ENCODE results near the gene HSF5.
A peak's percentile ranks its signal among the peaks of the same experiment; 100 is the strongest.

Gene HSF5

DNA sequence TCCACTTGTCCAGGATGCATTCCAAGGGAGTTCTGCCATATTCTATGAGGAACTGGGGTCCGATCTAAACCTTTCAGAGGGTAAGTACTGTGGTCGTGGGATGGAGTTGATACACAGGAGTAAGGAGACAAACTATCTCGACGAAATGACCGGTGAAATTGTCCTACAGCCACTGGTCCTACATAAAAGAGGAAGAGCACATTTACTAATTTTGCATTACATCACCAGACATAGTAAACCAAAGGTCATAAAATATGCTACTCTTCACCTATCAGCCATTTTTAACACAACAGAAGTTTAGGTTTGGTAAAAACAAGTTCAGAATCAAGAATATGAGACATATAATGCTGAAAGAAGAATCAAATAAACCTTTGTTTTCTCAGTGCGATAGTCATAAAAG lies 8.1 kb downstream of the HSF5 start:
- no peak for DNase-seq

DNA sequence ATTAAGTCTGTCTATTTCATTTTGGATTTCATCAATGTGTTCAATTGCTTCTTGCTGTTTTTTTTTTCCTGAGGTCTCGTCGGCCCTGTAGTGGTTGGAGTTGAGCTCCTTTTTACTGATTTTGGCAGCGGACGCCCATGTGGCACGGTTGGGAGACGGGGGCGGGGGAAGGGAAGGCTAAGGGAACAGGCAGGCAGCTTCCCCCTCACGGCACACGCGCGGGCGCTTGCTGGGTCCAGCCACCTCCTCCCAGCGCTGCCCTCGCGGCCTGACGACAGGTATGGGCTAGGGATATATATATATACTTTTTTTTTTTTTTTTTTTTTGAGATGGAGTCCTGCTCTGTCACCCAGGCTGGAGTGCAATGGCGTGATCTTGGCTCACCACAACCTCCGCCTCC lies 11.4 kb downstream of the HSF5 start:
- no peak for DNase-seq

DNA sequence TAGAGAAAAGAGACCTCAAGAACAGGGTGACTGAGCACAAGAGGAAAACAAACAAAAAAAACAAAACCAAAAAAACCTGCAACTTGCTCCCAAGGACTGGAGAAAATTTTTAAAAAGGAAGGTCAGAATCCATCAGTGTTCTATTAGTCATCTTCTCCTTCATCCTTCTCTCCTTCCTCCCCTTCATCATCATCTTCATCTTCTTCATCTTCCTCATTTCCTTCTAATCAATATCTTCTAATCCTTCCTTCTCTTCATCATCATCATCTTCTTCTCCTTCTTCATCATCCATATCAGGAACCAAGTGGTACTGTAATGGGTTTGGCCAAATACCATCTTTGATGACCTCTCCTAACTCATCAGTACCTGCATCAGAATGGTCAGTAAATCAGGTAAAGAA lies 12.2 kb downstream of the HSF5 start:
- no peak for DNase-seq

DNA sequence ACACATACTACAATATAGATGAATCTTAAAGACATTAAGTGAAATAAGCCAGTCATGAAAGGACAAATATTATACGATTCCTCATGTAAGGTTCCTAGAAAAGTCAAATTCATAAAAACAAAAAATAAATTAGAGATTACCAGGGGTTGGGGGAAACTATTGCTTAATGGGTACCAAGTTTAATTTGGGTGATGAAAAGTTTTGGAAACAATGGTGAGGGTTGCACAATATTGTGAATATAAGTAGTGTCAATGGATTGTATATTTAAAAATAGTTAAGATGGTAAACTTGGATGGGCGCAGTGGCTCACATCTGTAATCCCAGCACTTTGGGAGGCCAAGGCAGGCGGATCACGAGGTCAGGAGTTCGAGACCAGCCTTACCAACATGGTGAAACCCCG lies 17.9 kb downstream of the HSF5 start:
- no peak for DNase-seq

DNA sequence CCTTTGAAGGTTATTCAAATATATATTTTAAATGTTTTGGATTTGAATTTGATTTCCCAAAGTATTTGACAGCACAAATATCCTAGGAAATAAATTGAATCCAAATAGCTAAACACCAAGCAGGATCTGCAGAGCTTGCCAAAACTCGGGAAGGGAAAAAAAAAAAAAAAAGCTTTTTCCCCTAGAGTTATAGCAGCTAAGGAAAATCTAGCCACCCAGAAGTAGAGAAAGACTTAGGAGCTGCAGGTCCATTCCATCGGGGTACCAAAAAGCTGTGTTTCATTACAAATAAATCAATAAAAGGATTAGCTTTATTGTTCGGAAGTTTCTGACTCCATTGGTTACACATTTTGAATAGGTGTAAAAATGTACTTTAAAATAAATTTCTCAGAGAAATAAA lies 19.3 kb downstream of the HSF5 start:
- no peak for DNase-seq

DNA sequence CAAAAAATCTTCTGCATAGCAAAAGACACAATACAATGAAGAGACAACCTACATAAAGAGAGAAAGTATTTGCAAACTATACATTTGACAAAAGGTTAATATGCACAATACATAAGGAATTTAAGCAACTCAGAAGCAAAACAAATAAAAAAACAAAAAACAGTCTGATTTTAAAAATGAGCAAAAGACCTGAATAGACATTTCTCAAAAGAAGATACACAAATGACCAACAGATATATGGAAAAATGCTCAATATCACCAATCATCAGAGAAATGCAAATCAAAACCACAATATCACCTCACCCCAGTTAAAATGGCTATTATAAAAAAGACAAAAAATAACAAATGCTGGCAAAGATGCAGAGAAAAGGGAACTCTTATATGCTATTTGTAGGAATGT lies 32.7 kb downstream of the HSF5 start:
- DNase-seq: no peak

DNA sequence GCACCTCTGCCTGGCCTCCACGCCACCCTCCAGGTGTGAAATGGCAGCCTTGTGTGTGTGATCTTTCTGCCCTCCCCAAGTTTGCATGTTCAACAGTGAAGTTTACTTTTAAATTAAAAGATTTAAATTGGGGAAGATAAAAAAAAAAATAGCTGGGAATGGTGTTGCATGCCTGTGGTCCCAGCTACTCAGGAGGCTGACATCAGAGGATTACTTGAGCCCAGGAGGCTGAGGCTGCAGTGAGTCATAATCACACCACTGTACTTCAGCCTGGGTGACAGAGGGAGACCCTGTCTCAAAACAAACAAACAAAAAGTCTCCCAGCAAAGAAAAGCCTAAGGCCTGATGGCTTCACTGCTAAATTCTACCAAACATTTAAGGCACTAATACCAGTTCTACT lies 35.5 kb downstream of the HSF5 start:
- DNase-seq: peak; percentile 11

DNA sequence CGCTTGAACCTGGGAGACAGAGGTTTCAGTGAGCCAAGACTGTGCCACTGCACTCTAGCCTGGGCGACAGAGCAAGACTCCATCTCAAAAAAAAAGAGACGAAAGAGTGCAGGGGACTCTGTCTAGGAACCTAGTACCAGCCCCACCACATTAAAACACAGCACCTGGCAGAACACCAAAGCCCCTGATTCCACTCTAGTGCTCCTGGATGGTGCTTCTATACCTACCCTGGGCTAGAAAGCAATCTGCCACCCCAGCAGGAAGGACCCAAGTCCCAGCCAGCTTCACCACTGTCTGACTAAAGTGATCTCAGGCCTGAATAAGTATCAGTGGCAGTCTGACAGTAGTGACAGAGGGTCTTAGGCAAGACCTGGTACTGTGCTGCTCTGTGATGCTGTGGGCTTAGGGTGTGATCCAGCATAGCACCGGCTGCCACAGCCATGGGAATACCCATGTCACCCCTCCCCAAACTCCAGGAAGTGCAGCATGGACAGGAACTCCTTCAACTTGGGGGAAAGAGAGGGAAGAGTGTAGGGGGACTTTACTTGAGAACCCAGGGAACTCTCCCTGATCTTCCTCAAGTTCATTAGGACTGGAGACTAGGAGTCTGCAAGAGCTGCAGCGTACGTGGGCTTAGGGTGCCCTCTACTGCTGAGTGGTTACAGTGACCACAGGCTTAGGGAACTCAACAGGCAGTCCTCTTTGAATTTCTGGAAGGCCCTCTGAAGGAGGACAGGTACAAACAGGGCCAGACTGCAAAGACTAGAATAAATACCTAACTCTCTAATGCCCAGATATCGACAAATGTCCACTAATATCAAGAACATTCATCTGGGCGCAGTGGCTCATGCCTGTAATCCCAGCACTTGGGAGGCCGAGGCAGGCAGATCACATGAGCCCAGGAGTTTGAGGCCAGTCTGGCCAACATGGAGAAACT lies 40.9 kb downstream of the HSF5 start:
- peak; percentile 74 for DNase-seq

DNA sequence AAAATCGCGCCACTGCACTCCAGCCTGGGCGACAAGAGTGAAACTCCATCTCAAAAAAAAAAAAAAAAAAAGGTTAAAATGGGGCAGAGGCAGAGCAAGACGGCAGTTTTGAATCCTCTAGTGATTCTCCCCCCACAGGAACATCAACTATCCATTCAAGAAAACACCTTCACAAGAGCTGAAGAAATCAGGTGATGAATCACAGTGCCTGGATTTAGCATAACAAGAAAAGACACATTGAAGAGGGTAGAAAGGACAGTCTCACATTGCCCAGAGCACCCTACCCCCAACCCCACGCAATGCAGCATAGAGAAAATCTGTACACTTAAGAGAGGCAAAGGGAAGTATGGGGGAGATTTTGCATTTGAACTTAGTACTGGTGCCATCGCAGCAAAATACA lies 42.1 kb downstream of the HSF5 start:
- no peak for DNase-seq

DNA sequence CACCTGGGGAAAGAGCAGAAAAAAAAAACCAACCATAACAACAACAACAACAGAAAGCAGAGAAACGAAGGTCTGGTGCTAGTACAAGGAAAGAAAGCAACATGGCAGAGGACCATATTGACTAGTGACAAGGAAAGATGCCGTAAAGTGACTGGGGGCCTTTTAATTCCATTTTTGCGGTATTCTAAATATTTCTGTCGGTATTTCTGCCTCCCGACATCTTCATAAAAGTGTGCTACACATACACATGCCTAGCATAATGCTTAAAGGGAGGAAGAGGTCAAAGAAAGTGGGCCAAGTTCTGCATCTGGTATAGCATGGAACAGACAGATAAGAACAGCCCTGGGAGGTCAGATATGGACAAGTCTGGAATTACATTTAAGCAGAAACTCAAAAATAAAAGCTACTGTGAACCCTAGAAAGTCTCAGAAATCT lies 51.4 kb downstream of the HSF5 start:
- DNase-seq: no peak

DNA sequence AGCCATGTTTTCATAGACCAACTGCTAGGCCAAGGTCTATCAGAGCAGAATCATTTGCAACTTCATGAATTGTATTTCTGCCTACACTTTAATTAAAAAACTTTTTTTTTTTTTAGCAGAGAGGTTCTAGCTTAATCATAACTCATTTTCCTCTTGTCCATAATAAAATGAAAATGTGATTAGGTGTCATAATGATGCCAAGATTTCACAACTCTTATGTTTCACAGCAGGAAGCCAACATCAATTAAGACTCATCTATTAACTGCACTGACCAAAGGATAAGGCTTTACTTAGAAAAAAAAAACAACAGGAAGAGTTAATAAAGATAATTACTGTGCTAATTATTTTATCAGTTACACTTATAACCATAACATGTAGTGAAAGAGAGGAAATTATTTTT lies 52.0 kb downstream of the HSF5 start:
- DNase-seq: no peak

DNA sequence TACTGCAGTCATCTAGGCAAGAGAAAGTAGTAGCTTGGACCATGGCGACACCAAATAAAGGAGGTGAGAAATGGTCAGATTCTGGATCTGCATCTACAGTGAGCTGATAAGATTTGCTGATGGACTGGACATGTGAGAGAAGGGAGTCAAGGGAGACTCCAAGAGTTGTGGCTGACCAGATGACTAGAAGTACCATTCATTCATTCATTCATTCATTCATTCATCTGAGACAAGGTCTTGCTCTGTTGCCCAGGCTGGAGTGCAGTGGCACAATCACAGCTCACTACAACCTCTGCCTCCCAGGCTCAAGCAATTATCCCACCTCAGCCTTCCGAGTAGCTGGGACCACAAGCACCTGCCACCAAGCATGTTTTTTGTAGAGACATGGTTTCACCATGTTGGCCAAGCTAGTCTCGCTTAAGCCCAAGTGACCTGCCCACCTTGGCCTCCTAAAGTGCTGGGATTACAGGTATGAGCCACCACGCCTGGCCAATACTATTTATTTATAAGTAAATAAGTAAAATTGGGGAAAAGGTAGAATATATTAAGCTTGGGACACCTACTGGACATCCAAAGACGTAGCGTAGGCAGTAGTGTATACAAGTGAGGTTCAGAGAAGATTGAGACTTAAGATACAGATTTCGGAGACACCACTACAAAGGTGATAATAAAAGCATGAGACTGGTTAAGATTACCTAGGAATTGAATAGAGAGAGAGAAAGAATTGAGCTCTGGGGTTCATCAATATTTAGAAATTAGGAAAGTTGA lies 55.2 kb downstream of the HSF5 start:
- no peak for DNase-seq

DNA sequence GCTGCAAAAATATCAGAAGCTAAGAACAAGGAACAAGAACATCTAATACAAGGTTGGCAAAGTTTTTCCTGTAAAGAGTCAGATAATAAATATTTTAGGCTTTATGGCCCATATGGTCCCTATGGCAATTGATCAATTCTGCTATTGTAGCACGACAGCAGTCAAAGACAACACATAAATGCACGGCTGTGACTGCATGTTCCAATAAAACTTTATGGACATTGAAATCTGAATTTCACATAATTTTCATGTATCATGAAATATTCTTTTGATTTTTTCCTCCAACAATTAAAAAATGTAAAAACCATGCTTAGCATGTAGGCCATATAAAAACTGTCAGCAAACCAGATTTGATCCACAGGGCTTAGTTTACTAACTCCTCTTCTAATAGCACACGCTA lies 60.4 kb downstream of the HSF5 start:
- DNase-seq: no peak

DNA sequence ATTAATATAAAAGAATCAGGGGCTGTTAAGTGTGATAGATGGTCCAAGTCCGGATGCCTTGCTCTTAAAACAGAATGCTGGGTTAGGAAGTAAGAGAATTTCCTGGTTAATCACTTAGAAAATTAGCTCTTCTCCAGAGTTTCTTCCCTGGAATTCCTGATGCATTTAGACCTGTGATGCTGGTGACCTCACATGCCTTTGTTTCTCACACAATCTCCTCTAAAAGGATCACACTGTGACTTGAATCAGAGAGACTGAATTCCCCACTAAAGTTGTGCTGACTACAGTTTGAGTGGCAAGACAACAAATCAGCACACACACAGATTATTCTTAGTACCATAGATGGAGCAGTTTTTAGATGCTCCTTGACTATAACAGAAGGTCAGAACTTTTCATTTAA lies 66.5 kb downstream of the HSF5 start:
- DNase-seq: no peak

DNA sequence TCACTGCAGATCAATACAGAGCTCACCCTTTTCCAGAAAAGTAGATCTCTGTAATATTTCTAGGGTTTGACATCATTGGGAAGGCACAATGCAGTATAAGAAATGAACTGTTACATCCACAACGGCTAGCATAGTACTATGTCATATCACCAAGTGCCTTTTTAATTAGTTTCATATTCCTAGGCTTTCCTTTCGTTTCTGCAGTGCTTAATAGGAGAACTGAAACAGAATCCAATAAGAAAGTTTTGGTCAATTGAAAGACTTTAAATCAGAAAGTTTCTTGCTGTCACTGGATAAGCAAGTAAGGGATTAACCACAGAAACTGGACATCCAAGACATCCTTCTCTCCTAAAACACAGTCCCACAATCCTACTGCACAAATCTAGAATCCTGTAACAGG lies 67.4 kb downstream of the HSF5 start:
- no peak for DNase-seq

DNA sequence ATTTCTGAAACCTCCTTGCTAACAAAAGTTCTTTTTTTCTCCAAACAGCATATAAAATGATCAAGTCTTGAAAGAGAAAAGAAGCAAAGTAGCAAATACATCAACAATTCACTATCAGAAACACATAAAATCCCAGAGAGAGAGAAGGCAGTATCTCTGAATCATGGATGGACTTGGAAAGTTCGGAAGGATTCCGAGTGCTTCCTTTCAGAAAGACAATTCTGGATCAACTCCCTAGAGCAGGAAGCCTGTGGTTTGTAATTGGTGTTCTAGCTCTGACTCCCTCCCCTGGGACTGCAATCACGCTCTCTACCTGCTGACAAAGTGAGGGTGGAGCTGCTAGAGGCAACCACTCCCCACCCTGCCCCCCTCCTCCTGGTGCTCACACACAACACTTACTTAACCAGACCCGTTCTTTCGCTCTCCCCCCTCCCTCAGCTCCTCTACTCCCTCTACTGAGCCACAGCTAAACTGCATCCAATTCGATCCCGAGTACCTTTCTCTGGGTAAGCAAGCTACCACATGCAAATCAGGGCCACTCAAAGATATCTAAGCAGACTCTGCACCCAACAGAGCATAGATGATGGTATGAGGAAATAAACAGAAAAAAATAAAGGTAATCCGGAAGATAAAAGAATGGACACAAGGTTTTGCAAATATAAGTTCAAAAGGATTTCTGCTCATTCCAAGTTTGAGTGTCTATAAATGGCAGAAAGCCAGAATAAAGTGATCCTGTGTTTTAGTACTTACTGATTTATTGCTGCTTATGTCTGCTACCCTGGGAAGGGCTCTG lies 70.7 kb downstream of the HSF5 start, which contains the start of gene RNF43:
Gene RNF43 (minus strand): TSS at position 235 of the 793 bp plus-strand sequence. CDS start 1,957 bp downstream, outside the sequence.
- peak; percentile 76 for DNase-seq

DNA sequence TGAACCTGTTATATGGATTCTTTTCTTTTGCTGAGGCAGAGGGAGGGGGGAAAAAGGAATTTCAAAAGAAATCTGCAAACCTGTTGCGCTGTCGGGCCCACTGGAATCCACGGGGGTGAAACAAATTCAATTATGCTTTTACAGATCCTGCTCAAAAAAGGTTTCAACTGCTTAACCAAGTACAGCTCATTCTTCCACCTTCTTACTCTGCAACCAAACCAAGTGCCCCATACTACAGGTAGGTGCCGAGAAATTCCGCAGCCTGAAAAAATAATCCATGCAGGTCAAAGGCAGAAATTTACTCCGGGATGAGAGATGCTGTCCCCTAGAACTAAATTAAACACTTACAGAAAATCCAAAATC lies 71.3 kb downstream of the HSF5 start:
- DNase-seq: no peak

DNA sequence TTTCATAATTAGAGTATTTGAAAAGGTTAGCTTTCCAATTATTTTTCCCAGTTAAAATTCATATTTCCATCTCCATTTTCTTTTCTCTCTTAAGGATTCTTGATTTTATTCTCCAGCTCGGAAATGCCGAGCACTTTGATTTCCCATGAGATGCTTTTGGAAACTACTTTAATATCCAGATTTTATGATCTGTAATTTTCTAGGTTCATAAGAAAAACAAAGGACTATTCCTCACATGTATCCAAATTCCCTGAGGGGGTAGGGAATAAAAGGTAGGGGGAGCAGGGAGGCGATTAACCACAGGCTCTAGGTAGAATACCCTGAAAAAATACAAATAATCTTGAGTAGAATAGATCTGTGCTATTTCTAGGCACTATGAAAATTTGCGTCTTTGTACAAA lies 71.8 kb downstream of the HSF5 start:
- DNase-seq: no peak

DNA sequence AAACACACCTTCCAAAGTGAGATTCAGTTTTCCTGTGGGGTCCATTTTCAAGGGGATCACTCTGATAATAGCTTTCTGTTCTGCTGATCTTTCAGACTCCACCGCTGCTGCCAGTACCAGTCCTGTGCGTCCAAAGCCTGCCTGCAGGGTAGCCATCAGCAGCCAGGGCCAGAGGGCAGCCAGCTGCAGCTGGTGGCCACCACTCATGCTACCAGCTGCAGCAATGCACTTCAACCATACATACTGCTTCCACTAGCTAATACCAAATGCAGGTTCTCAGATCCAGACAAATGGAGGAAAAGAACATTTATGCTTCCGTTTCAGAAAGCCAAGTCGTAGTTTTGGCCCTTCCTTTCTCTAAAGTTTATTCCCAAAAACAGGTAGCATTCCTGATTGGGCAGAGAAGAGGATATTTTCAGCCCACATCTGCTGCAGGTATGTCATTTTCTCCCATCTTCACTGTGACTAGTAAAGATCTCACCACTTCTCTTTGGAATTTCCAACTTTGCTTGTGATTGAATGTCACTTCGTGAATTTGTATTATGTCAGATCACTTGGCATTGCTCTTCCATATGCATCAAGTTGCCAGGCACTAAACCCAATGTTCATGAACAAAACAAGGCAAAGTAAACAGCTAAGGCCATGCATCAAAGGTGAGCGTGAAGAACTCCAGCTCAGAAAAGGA lies 72.7 kb downstream of the HSF5 start:
- DNase-seq: no peak

DNA sequence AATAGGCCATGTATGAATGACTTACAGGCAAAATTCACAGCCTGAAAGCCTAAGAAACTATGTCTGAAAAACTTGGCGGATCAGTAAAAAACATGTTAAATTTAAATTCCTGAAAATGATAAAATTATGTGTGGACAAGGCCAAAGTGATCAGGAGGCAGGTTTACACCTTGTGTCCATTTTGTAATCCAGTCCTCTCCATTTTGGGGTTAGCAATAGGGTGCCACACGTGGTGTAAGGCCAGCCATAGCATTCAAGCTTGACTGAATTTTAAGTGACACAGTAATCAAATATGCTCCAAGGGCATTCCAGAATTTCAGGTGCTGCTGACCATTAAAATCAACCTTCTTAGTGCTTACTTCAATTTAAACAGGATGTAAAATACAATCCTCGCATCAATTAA lies 73.6 kb downstream of the HSF5 start:
- no peak for DNase-seq

DNA sequence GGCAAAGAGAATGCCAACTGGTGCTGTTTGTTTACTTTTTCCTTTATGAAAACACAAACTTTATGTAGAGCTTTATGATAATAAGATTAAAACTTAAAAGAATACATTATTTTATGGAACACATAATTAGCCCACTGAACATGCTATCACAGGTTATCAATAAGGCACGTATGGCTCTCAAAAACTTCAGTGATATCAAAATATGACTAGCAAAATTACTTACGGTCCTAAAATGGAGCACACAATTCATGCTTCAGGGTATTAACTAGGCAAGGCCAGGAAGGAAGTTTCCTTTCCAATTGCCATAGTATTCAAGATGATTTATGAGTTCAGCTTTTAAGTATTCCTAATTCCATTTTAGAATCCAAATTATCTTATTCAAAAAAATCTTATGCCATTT lies 74.5 kb downstream of the HSF5 start:
- no peak for DNase-seq

DNA sequence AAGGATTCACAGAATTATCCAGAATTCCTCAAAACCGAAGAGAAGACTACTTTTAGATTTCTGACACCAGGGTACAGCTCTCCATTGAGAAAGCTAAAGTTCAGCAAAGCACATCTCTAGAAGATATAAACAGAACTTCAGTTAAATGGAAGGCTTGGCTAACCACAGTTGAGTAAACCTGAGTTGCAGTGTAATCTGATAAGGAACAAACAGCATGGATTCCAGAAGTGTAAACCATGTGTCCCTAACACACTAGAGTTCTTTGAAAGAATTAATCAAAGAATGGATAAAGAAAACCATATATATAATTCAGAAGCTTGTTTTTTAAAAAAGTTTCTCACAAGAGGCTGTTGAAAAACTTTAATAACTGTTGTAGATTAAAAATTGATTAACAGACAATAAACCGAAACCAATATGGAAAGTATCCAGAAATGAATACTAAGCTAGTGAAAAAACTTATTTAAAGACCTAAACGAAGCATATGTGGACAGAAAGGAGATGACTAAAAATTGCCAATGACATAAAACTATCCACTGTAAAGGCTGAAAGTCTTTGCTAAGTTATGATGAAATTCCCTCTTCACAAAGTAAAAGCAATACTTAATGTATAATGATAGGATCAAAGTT lies 75.1 kb downstream of the HSF5 start:
- DNase-seq: no peak
